ENCODE data around the gene H2AZ1.

The H2AZ1 gene

DNA sequence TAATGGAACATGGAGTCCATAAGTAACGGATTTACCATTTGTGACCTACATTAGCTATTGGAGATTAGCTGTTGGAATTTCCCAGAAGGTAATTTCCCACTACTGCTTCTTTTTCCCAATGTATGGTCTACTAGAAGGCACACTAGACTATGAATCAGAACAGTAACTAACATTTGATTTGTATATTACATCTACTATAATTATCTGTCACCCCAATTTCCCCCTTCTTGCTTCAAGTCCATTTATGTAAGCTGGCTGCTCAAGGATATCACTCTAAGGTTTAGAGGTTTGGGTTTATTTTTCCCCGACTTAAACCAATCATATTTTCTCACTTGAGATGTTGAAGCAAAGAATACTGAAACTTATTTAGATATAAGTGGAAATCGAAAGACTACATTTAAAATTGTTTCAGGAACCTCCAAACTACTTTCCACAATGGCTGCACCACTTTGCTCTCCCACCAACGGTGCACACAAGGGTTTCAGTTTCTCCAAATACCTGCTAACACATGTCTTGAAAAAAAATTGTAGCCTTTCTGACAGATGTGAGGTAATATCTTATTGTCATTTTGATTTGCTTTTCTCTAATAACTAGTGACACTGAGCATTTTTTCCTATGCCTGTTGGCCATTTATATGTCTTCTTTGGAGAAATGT, 33.3 kb upstream of the H2AZ1 start:
- H3K4me3 ChIP-seq: no peak overlapping the region
- intact Hi-C loops (cut with DNase I; ENCODE audit: low total_unique reads): no loop called here
- H3K27me3 ChIP-seq: no peaks in the 10 kb centered on the region
- no peaks in the 10 kb centered on the region for H3K9me3 ChIP-seq
- TF ChIP-seq CTCF (IDR thresholded peaks at IDR 0.05): no peak
- DNase-seq: no peak
- H3K4me1 ChIP-seq: no peaks in the 10 kb centered on the region
- H3K27ac ChIP-seq: no peak overlapping the region
- no peaks in the 10 kb centered on the region for H3K36me3 ChIP-seq

DNA sequence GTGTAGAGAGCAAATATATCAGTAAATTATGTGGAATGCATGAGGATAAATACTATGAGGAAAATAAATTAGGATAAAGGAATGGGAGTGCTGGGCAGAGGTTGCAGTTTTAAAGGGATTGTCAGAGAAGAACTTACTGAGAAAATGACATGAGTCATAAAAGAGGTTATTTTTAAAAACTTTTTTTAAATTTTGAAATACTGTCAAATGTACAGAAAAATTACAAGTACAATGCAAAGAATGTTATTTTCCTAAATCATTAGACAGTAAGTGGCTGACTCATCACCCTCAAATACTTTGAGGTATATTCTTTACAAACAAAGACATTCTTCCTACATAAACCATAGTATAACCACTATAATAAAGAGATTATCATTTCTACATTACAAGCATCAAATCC, 29.8 kb upstream of the H2AZ1 start:
- no peak for TF ChIP-seq CTCF (IDR thresholded peaks at IDR 0.05)
- intact Hi-C loops (cut with DNase I; ENCODE audit: low total_unique reads): no loop called here
- Histone ChIP-seq H3K9me3 (peaks cover 0 to 4% (median 0%) of the 10 kb centered on the region in 3 donors), H3K27me3 (no peaks in the 10 kb centered on the region), H3K36me3 (no peaks in the 10 kb centered on the region), H3K4me1 (no peaks in the 10 kb centered on the region), H3K4me3 (no peak overlapping the region), H3K27ac (no peak overlapping the region)
- DNase-seq: no peak

DNA sequence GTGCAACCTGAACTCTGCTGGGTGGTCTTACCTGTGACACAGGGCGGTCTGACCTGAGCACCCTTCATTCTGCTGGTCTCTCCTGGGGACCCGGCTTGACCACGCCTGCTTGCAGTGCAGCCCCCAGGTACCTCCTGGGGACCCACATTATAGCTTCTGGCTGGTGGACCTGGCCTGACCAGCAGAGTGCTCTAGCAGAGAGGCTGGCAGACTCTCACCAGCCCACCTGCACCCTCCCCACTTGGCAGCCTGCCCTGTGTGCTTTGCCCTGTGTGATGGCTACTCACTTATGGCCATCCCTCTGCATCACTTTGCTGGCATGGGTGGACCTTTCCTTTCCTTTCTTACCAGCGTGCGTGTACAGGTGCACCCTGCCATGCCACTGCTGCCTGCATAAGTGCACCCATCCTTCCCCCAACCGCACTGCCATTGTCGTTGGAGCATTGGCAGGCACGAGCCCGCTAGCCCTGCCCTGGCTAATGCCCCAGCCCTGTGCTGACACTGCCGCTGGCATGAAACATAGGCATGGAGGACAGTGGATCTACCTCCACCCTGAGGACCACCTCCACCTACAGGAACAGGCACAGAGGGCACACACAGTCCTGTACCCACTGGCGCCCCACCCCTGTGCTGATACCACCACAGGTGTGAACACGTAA, 21.5 kb upstream of the H2AZ1 start:
- DNase-seq: no peak
- H3K36me3 ChIP-seq: no peaks in the 10 kb centered on the region
- no peak for TF ChIP-seq CTCF (IDR thresholded peaks at IDR 0.05)
- H3K27me3 ChIP-seq: peaks cover 0 to 2% of the 10 kb centered on the region in 2 donors
- no peaks in the 10 kb centered on the region for H3K4me1 ChIP-seq
- no peak overlapping the region for H3K4me3 ChIP-seq
- H3K9me3 ChIP-seq: peaks cover 0 to 4% (median 3%) of the 10 kb centered on the region in 3 donors
- intact Hi-C loops (cut with DNase I; ENCODE audit: low total_unique reads): no loop called here
- H3K27ac ChIP-seq: no peak overlapping the region

DNA sequence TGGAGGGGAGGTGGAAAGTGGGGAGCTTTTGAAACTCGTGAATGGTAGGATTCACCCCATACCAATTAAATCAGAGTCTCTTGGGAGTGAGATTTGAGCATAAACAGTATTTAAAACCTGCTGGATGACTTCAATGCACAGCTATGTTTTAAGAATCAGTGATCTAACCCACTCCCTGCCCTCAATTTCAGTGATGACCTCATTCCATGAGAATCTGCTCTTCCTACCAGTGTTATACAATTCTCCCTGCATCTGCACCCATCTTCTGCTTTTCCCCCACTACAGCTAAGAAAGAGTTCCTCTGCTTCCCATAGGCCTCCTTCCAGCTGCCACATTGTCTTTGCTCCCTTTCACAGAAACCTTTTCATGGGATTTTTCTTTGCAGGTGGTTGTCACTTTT, 18.3 kb upstream of the H2AZ1 start:
- H3K27ac ChIP-seq: no peak overlapping the region
- peaks cover 0 to 3% (median 0%) of the 10 kb centered on the region in 3 donors for H3K9me3 ChIP-seq
- no peaks in the 10 kb centered on the region for H3K36me3 ChIP-seq
- DNase-seq: no peak
- no peak overlapping the region for H3K4me3 ChIP-seq
- no peaks in the 10 kb centered on the region for H3K4me1 ChIP-seq
- intact Hi-C loops (cut with DNase I; ENCODE audit: low total_unique reads): no loop called here
- no peak for TF ChIP-seq CTCF (IDR thresholded peaks at IDR 0.05)
- peaks cover 0 to 2% of the 10 kb centered on the region in 2 donors for H3K27me3 ChIP-seq

DNA sequence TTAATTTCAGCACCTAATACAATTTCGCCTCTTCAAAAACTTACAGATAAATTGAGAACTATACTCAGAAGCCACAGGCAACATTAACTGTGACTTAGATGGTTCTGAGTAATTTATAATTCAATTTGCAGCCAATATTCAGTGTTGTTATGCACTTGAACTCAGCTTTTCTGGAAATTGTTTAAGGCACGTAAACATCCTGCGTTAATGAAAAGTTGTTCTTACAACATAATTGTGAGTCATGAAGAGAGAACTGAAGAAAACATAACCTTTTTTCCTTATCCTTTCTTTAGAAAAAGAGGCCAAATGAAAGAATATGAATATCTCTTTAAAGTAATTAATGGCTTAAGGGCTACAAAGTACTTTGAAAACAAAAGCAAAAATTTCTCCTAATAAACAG, 16.6 kb upstream of the H2AZ1 start:
- H3K4me3 ChIP-seq: no peak overlapping the region
- H3K27ac ChIP-seq: no peak overlapping the region
- DNase-seq: no peak
- no peaks in the 10 kb centered on the region for H3K4me1 ChIP-seq
- intact Hi-C loops (cut with DNase I; ENCODE audit: low total_unique reads): no loop called here
- no peaks in the 10 kb centered on the region for H3K9me3 ChIP-seq
- TF ChIP-seq CTCF (IDR thresholded peaks at IDR 0.05): no peak
- no peaks in the 10 kb centered on the region for H3K36me3 ChIP-seq
- peaks cover 0 to 2% of the 10 kb centered on the region in 2 donors for H3K27me3 ChIP-seq

Data from tibial artery (tissue), 4 donors.